Left ventricle myocardium inferior (tissue), 1 donor: ENCODE results near the gene PTBP1. TPM values are rescaled to one million over a fixed set of nuclear protein-coding genes. Genes with fewer than 3 reads are reported as not detected.

ENCODE experiments used
- DNase-seq: peaks from one replicate; pipeline ENCODE4 v3.0.0-alpha.2; 2020
- H3K27ac ChIP-seq: fragments of 200-600 bp; replicated peaks from 2 replicates; pipeline ENCODE4 v1.8.0; 2021
- H3K27me3 ChIP-seq: fragments of 200-600 bp; 2 replicates; pipeline ENCODE4 v1.8.0; 2021; ENCODE audit warnings: low read depth
- H3K36me3 ChIP-seq: fragments of 200-600 bp; 2 replicates; pipeline ENCODE4 v1.8.0; 2021
- H3K4me1 ChIP-seq: fragments of 200-600 bp; 2 replicates; pipeline ENCODE4 v1.8.0; 2021
- H3K4me3 ChIP-seq: fragments of 200-600 bp; 2 replicates; pipeline ENCODE4 v1.8.0; 2021; ENCODE audit warnings: mild to moderate bottlenecking, moderate library complexity
- H3K9me3 ChIP-seq: fragments of 200-600 bp; replicated peaks from 2 replicates; pipeline ENCODE4 v1.8.0; 2021
- CTCF ChIP-seq: fragments of 200-600 bp; IDR thresholded peaks from 2 replicates; pipeline ENCODE4 v1.8.0; 2021; ENCODE audit warnings: antibody characterized with exemption, mild to moderate bottlenecking, borderline replicate concordance
- intact Hi-C: fragments of 100-400 bp; cut with micrococcal nuclease; formaldehyde crosslinking; loops from one replicate; pipeline ENCODE4 v1.11.0; 2022
- total RNA-seq: library from RNA; stranded (reverse); fragmentation: NEBNext Ultra II Directional; extraction: Animal tissue kit (Norgen Biotek cat#: 25700); gene quantifications from one replicate; pipeline ENCODE4 v1.2.1, GENCODE V29; 2021
- donor health status: DM: no; HTN: yes; CAD: no; lungs with severe emphysema.

The PTBP1 gene
- total RNA-seq, 1 donor from 2014 or later: 55.6 TPM

GRCh38 chr19:804419-805165 lies 7.3 kb downstream of the PTBP1 start:
- intact Hi-C loops: no loop called here

GRCh38 chr19:805166-805551 lies 7.9 kb downstream of the PTBP1 start:
- no peak for DNase-seq
- peaks cover 71% of the 10 kb centered on the region for H3K4me1 ChIP-seq

More at GRCh38 chr19:804419-805165, 7.3 kb downstream of the PTBP1 start:
- H3K27ac ChIP-seq: no peak overlapping the region
- no peak for TF ChIP-seq CTCF
- no peak overlapping the region for H3K4me3 ChIP-seq
- DNase-seq: no peak
- H3K9me3 ChIP-seq: no peaks in the 10 kb centered on the region
- peaks cover 77% of the 10 kb centered on the region for H3K4me1 ChIP-seq
- H3K36me3 ChIP-seq: peaks cover 70% of the 10 kb centered on the region
- no peaks in the 10 kb centered on the region for H3K27me3 ChIP-seq

GRCh38 chr19:805600-806550 lies 8.6 kb downstream of the PTBP1 start:
- DNase-seq: no peak

More at GRCh38 chr19:805166-805551, 7.9 kb downstream of the PTBP1 start:
- peaks cover 70% of the 10 kb centered on the region for H3K36me3 ChIP-seq
- intact Hi-C loops: no loop called here
- H3K27ac ChIP-seq: no peak overlapping the region
- H3K4me3 ChIP-seq: no peak overlapping the region
- no peak for TF ChIP-seq CTCF
- no peaks in the 10 kb centered on the region for H3K27me3 ChIP-seq
- no peaks in the 10 kb centered on the region for H3K9me3 ChIP-seq

GRCh38 chr19:806815-807421 lies 9.7 kb downstream of the PTBP1 start:
- no peaks in the 10 kb centered on the region for H3K9me3 ChIP-seq
- DNase-seq: no peak
- H3K36me3 ChIP-seq: peaks cover 86% of the 10 kb centered on the region
- H3K27me3 ChIP-seq: no peaks in the 10 kb centered on the region
- H3K4me1 ChIP-seq: peaks cover 54% of the 10 kb centered on the region
- H3K27ac ChIP-seq: no peak overlapping the region
- TF ChIP-seq CTCF: no peak
- no peak overlapping the region for H3K4me3 ChIP-seq
- intact Hi-C loops: no loop called here

More at GRCh38 chr19:805600-806550, 8.6 kb downstream of the PTBP1 start:
- Histone ChIP-seq H3K4me3 (no peak overlapping the region), H3K36me3 (peaks cover 76% of the 10 kb centered on the region), H3K9me3 (no peaks in the 10 kb centered on the region), H3K4me1 (peaks cover 64% of the 10 kb centered on the region), H3K27ac (no peak overlapping the region), H3K27me3 (no peaks in the 10 kb centered on the region)
- TF ChIP-seq CTCF: no peak
- intact Hi-C loops: no loop called here

GRCh38 chr19:807627-808422 lies 10.6 kb downstream of the PTBP1 start:
- no peak for DNase-seq

More at GRCh38 chr19:807627-808422, 10.6 kb downstream of the PTBP1 start:
- Histone ChIP-seq H3K9me3 (no peaks in the 10 kb centered on the region), H3K4me3 (no peak overlapping the region), H3K27me3 (no peaks in the 10 kb centered on the region), H3K4me1 (peaks cover 45% of the 10 kb centered on the region), H3K36me3 (peaks cover 92% of the 10 kb centered on the region), H3K27ac (no peak overlapping the region)
- TF ChIP-seq CTCF: no peak
- intact Hi-C loops: no loop called here
